NOMO-1 (cell line): ENCODE measurements around the gene ITIH4.

Source experiments
- DNase-seq, 2 experiments: peaks; one replicate each; lab custom pipeline; 2025; ENCODE audit not compliant: unreplicated experiment in 2 of 2; lab: John Stamatoyannopoulos, UW

The ITIH4 gene

DNA sequence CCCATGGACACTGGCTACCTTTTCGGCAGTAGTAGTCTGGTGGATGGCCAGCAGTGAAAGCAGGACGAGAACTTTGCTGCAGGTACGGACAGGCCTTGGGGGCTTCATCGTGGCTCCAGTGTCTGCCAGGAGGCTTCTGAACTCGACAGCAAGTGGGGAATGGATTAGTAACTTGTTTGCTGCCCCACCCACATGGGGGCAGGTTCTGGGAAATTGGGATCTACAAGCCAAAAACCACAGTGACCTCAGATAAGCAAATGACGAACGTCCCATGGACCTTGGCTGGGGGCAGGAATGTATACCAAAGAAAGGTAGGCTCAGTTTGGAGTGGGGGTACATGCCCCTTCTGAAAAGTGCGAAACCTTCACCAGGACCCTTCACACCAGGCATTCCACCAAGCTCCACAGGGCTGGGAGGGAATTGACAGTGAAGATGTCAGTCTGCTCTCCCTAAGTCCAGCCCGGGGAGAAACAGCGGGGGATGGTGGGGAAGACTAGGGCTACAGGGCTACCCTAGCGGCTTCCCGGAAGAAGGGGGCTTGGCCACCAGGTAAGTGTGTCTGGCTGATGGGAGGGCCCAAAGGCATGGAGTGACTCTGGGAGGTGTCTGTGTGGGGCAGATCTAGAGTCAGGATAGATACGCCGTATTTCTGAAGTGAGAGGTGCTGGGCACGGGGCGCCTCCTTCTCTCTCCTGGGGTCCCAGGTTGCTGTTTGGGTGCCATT, at the start of gene ITIH4:
TSS of gene ITIH4 (minus strand) at position 138 of the 724 bp plus-strand sequence. CDS start at position 108, 30 bp downstream.
- DNase-seq, result no peak

DNA sequence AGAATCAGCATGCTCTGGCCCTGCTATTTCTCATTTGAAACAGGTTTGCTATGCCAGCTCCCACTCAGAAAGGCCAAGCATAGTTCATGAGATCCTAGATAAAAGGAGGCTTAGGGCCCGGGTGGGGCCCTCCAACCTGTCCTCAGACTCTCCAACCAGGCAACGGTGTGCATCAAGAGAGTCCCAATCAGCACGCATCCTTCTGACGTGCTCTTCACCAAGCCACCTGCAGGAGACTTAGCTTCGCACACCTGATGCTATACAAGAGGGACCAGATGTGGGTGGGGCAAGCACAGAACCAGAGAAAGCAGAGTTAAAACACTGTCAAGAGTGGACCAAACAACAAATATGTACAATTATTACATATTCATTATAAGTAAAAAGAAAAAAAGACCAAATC, 49.6 kb upstream of the ITIH4 start:
- DNase-seq, result no peak

DNA sequence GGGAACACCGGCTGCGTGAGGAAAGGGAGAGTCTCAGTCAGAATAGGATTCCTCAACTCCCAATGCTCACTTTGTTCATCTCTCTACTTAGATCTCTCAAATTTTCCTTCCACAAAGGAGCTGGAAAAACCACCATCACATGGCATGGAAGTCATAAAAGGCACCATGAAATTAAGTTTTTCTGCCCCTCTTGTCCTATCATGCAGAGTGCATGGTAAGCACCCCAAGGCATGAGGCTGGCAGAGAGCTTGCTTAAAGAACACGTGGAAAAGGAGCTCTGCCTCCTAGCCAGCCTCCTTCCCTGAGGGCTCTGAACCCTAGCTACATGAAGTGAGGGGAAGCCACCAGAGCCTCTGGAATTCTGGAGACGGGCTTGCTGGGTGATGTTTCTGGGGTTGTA, 49.1 kb upstream of the ITIH4 start:
- no peak for DNase-seq

DNA sequence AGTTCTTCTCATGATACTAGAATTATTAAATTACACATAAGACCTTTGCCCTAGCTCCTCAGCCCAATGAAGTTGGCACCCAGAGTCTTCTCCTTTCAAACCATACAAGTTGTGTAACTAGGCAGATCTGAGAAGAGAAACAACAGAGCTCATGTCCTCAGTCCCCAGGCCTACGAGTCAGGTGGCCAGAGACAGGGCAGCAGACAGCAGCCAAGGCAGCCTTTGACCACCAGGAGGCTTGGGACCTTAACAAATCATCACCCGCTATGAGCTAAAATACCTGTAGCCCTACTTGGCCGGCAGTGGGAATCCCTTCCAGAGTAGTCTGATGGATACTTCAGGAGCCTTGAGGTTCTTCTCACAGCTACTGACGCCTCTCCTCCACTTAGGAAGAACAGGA, 48.6 kb upstream of the ITIH4 start:
- no peak for DNase-seq

DNA sequence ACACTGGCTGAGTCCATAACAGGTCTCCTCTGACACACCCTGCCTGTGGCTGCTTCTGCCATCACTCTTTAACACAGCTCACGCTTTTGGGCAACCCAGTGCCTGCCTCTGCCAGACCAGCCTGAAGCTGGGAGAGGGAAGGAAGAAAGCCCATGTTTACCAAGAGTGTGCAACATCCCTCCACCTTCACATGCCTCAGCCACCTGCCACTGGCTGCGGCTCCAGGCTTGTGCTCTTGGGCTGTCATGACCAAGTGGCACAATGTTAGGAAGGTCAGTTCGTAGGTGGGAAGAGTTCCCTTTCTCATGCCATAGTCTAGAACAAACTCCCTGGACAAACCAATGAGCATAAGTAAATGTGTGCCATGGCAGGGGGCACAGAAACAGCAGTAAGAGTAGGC, 46.6 kb upstream of the ITIH4 start:
- no peak for DNase-seq

DNA sequence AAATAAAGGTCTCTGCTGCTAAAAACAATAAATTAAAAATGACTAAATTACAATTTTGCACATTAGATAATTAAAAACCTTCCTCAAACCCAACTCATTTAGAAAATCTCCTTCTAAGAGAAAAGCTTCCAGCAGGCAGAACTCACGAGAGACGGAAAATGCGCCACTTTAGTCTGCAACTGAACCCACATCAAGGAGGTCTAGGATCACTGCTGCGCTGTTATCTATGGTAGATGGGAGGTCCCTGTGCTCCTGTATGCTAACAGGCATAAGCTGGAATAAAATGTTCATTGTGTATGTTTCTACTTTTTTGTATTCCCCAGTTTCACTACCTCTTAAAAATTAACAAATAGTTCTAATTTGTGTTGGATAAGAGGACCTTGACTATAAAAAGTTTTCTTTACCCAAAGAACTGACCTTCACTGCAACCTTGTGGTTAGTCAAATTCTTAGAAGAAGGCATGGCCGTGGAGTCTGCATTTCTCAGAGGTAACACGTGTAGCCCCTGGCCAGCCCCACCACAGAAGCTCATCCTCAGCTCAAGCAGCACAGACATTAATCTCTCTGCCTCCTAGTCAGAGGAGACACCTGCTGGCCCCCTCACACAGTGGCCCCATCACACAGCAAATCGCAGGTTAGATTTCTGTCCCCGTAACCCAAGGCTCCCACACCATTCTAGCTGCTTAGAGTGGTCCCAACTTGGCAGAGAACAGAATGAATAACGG, 44.6 kb upstream of the ITIH4 start:
- DNase-seq, result peak in 1 of 2 experiments; percentile 56

DNA sequence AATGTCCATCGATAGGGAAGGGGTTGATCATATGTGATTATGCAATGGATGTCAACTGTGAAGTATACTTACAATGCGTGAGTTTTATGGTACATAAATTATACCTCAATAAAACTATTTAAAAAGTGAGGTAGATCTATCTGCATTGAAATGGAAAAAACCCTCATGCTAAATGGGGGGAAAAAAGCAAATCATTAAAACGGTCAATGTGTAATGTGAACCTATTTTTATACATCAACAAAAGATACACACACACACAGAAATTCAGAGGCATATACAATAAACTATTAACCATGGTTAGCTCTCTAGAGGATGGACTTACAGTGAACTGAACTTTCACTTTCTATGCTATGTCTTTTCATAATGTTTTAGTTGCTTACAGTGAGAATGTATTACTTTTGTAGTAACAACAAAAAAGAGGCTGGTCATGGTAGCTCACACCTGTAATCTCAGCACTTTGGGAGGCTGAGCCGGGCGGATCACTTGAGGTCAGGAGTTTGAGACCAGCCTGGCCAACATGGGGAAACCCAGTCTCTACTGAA, 43.8 kb upstream of the ITIH4 start:
- DNase-seq, result no peak

DNA sequence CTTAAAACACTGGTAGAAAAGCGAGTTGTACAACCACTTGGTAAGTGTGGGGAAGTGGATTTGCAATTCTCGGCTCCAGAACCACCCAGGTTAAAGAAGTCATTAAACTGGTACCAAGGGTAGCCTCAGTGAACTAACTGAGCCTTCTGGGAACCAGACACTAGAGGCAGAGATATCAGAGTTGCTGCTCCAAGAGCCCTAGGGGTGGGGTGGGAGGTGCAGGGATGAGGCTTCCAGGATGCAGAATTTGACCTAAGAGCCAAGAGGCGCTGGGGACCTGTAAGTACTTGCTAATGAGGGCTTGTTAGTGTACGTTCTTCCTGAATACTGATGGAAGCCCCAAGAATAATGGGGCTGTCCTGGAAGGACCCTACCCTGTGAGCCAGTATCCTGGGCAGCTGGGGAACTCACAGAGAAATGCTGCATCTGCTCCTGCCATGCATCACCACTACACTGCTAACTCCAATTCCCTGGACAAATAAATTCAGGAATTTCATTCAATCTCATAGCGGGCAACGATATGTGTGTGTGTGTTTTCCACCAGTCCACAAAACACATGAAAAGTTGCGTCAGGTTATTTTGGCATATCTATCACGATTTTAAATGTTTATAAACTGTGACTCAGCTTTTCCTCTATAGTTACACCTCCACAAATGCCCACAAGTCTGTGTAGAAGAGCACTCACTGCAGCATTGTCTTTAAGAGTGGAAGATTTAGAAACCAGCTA, 43.1 kb upstream of the ITIH4 start:
- peak in 1 of 2 experiments; percentile 33 for DNase-seq

DNA sequence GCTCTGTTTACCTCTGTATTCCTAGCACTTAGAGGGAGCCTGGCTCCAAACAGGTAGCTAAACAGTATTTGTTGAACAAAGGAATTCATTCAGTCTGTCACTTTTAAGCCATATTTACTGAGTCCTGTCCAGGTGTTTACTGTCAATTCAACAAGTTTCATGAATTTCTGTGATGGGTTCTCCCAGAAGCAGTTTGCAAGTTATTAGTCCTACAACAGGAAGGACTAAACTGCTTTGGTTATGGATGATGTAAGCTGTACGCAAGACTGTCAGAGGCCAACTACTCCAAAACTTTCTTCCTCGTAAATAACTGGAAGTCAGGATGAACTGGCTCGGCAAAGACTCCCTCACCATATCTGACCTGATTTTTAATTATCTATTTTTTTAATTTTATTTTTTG, 41.8 kb upstream of the ITIH4 start:
- no peak for DNase-seq

DNA sequence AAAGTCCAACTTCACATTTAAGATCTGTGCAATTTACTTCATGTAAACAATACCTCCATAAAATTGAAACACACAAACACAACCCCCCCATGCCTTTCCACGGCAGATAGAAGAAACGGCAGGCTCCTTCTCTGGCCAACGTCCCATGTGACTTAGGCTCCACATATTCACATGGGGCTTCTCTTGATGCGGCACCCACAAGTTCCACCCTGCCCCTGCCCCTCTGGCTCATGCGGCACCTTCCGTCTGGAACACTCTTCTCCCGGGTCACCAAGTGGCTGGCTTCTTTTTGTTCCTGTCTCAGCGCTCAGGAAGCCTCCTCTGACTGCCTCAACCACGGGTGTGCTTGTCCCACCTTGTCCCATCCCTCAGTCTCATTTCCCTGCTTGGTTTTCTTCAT, 41.3 kb upstream of the ITIH4 start:
- DNase-seq, result no peak

DNA sequence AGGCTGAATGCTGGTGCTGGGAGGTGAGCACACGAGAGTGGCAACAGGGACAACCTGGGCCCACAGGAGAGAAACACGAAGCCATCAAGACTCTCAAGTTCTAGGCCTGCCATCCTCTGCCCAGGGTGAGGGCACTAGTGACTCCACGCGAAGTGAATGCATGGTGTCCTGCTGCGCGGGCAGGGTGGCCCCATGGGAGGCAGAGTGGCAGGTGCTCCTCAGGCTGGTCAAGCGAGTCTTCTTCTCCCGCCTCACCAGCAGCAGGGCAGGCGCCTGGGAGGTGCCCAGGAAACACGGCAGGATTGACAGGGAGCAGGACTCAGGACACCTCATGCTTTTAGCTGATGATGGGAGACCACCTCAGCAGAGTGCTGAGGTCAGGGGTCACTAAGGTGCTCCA, 40.0 kb upstream of the ITIH4 start:
- DNase-seq, result no peak

DNA sequence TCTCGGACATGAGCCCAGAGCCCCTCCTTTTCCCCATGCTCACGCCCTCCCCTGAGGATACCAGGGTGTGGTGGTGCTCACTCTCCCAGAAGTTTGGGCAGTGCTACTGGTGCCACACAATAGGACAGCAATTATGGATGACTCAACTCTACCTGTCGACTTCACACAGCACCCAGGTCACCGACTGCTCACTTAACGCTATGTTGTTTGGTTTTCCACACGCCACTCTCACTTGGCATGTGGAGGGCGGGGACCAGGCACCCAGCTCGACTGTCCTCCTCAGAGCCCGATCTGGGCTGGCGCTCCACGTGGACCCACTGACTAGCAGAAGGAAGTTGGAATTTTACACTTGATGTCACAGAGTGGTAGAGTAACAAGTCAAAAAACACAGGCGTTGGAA, 36.0 kb upstream of the ITIH4 start:
- DNase-seq, result no peak

DNA sequence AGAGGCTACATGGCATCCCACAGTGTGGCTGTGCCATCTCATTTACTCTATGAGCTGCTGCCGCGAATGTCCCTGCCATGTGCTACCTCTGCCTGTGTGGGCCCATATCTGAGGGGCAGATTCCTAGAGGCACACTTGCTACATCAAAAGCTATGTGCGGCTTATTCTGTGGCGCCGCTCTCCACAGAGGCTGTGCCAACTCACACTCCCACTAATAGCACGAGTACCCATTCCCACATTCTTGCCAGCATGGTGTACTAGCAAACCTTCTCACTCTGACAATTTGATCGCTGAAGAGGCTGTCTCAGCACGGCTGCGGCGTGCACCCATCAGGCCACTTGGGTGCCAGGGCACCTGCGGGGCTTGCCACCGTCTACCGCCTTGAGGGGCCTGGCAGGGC, 35.5 kb upstream of the ITIH4 start:
- no peak for DNase-seq

DNA sequence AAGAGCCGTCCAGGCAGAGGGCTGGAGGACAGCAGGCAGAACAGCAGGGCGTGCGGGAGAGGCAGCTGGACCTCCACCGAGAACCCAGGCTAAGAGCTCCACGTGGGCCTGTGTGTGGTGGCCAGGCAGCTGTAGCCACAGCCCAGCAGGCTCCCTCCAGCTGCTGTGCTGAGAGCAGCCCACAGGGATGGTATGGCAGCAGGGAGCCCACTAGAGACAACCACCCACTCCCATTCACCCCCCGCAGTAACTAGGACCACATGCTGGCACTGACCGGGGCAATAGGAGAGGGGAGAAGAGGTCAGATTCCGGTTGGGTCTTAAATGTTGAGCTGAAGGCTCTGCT, 29.9 kb upstream of the ITIH4 start:
- DNase-seq, result no peak

DNA sequence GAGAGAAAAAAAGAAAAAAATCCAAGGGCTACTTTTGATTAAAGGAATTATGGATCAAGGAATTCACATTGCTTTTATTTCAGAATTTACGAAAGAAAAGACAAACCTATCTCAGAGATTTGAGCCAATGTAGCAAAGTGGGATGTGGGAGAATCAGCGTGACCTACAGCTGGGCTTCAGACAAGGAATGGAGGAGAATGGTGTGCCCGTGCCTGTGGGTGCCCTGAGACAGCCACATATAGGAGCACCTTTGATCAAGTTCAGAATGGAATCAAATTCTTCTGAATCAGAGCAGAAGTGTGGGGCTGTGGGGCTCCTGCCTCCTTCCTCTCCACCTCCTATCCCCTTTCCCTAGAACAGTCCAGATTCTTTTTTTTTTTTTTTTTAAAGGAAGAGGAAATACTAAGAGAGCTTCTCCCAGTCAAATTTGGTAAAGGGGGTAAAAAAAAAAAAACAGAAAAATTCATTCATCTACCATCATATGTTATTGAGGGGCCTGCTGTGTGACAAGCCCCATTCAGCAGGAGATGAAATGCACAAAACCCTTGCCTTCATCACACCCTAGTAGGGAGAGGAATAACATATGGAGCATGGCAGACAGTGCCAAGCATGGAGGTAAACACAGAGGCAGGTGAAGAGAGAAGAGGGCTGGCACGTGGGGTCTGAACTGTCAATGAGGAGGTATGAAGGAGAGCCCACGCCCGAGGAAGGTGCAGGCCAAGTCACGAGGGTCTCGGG, 29.4 kb upstream of the ITIH4 start:
- DNase-seq, result no peak

DNA sequence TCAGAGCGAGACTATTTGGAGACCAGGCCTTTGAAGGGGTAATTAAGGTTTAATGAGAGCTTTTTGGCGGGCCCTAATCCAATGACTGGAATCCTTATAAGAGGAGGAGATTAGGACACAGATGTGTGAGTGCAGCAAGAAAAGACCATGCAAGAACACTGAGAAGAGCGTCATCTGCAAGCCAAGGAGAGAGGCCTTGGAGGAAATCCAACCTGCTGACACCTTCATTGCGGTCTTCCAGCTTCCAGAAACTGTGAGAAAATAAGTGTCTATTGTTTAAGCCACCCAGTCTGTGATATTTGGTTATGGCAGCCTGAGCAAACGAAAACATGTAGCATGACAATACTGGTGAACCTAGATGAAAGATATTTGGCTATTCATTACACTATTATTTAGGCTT, 27.4 kb upstream of the ITIH4 start:
- DNase-seq, result no peak

DNA sequence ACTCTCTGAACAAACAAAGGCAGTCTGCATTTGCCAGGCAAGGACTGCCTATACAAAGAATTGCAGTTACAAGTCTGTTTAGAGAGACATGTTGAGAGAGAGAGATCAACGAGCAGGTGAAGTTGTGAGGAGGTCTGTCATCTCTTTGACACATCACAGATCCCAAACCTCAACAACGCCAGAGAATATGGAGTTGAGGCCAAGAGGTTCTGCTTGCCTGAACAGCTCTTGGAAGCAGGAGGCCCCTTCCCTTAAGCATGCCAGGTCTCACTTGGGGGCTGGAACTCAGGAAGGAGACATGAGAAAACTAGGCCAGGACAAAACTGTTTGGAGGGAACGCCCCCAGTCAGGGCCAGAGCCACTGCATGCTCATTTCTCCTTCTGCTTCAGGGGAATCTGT, 26.7 kb upstream of the ITIH4 start:
- DNase-seq, result no peak

DNA sequence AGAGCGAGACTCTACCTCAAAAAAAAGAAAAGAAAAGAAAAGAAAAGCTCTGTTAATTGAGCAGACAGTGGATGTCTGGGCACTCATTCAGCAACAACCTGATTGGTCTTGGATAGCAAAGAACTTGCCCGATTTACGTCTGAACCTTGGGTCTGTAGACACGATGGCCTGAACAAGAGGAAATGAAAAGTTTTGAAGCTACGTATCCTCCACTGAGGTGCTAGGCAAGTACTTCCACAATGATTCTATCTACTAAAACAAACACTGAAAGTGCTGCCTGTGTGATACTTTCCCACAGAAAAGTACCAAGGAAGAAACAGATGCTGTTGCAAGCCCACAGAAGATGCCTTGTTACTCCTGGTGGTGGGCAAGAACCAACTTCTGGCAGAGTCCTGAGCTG, 26.2 kb upstream of the ITIH4 start:
- no peak for DNase-seq

DNA sequence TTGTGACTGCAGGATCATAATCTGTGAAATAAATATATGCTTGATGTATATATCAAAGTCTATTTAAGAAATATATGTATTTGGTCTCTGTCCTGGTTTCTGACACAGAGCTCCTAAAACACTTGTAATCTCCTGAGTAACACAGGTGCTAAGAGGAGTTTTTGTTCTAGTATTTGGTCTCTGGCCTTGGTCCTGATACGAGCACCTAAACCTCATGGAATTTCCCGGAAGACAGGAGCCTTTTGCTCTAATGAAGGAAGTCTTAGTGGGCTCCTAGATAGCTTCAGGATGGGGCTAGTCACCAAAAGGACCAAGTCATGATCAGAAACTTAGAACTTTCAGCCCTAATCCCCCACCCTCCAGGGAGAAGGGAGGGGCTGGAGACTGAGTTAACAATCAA, 23.5 kb upstream of the ITIH4 start:
- DNase-seq, result no peak

DNA sequence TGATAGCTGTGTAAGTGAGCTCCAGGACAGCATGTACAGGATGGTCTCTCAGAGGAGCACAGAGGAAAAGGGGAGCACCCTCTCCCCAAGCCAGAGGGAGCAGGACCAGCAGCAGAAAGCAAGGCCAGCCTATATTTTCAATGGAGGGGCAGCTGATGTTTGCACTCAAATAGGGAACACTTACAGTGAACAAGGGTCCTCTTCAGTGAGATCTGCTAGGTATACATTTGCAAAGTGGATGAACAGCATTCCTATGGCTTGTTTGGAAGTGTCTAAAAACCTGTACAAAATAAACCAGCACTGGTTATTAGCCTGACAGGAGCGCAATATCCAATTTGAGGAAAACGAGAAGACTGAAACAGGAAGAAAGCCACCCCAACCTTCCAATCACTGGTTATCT, 21.9 kb upstream of the ITIH4 start:
- DNase-seq, result no peak

DNA sequence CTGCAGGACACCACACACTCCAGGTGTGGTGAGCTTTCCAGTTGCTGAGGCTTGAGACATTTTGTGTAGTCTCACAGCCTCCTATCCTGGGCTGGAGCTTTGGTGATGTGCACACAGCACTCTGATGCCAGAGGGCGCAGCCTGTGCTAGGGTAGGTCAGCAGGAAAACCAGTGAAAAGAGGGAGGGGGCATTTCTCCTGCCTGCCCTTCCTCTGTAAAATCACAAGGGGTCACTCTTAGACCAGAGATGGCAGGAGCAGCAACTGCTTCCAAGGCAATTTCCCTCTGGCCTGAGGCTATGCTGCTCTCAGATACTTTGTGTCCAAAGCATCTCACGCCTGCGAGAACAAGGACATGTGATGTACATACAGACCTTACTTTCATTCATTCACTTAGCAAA, 20.9 kb upstream of the ITIH4 start:
- peak; percentile 23 to 37 for DNase-seq
